GM19467 (cell line): ENCODE measurements around the gene MPPED2.

ENCODE experiments used
- ATAC-seq: cut with Tn5 transposase; IDR thresholded peaks from one replicate; pipeline ENCODE4 v1.9.1; 2021; ENCODE audit warnings: mild to moderate bottlenecking, moderate library complexity; ENCODE audit not compliant: unreplicated experiment

MPPED2 gene

DNA sequence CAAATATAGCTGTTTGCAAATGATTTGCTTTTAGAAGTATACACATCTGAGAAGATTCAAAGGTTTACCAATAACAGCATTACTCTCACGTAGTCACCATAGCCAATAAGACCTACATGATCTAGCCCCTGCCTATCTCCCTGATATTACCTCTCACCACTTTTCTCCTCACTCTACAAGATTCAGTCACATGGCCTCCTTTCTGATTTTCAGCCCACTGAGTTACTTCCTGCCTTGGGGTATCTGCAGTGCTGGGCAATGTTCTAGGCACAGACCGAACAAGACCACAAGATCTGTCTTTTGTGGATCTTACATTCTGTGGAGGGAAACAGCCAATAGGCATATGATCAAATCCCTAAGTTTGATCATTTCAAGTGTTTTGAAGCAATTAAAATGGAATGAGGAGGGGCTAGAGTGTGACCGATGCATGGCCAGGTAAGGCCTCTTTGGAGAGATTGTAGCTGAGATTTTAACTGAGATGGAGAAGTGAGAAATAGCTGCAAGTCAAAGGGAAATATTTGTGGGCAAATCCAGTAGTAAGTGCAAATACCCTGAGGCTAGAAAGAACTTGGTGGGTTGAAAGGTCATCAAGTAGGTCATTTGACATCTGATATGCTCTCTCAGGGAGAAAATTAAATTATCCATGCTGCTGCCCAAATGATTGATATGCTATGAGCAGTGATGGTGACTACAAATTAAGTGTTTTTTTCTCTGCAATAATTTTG lies 220.2 kb downstream of the MPPED2 start:
- ATAC-seq = no peak

DNA sequence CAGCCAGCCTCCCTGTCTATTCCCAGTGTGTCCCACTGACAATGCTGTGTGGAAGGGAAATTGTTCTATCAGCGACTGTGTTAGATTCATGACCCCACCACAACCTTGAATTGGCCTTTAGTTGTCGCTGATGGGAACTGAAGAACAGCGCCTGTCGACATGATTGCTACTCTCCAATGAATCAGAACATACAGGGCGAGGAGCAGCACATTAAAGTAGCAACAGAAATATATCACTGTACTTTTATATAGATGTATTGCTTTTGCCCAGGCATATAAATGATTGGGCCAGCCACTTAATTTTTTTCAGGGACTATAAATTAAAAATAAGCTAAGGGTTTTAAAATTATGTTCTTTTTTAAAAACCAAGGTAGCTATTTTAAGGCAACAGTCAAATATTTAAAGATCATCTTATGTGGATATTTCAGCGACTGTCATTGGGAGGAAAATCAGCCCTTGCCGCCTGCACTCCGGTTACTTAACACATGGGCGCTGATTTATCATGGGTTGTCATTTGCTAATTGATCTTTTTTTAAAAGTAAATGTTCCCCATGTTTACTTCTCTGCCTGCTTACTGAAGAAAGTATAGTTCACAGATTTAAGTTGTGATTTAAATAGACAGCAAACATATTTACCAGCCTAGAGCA lies 221.2 kb downstream of the MPPED2 start:
- ATAC-seq = no peak

DNA sequence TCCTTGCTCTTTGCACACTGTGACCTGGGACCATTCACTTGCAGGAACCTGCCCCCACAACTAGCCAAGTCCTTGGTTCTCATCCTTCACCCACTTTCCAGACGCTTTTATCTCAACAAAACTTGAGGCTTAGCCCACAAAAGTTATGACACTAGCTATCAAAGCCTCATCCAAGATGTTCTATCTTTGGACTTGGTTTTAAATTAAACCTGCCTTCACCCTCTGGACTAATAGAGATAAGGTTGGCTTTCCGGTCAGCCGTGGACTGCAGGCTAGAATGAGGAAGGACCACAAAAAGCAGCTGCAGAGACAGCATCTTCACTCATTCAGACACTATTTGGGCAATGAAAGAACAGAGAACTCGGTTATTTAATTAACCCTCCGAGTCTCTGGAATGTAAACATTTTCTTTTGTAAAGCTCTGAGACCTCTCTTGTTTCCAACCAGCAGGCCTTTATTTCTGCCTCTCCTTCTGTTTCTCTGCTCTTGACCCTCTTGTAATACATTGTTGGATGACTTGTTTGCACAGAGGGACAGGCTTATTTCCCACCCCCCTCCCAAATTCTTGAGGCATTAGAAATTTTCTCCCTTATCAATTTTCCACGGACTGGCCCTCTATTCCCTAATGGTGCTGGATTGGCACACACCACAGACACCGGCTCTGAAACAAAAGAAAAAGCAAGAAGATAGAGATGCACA lies 221.9 kb downstream of the MPPED2 start:
- ATAC-seq = no peak

DNA sequence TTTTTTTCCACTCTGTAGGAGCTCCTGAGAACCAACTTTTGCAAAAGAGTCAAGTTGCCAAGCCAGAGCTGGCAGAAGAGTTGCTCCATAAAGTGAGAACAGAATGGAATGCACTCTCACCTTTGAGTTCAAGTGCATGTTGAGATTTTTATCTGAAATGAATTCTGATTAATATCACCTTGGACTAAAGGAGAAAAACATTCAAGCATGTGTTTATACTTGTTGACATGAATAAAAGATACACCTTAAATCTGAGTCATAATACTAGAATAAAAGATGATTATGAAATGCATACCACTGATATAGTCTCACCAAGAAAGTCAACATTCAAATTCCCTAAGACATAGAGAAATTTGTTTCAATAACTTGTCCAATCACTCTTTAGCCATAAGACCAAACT lies 225.4 kb downstream of the MPPED2 start:
- ATAC-seq = no peak
